Glomerular visceral epithelial cell (primary cell): ENCODE results near the gene IFNW1.

Experiments used
- DNase-seq: peaks from one replicate; pipeline ENCODE4 v3.0.0-alpha.2; 2016; ENCODE audit errors: extremely low spot score

IFNW1 gene

GRCh38 chr9:21110708-21111576, 30.7 kb downstream of the IFNW1 start:
- DNase-seq, result peak; percentile 71

GRCh38 chr9:21104787-21105186, 36.8 kb downstream of the IFNW1 start:
- DNase-seq, result no peak

- no peak for DNase-seq
These were observed 39.3 kb downstream of the IFNW1 start for GRCh38 chr9:21102305-21102704.

GRCh38 chr9:21097817-21098216, 43.8 kb downstream of the IFNW1 start:
- no peak for DNase-seq

GRCh38 chr9:21096901-21097255, 44.8 kb downstream of the IFNW1 start:
- DNase-seq, result no peak

- DNase-seq, result peak; percentile 25
These were observed 45.3 kb downstream of the IFNW1 start for GRCh38 chr9:21096172-21096900.

- DNase-seq, result no peak
These were observed 46.1 kb downstream of the IFNW1 start for GRCh38 chr9:21095561-21095960.
